Skin of body (tissue), 2 donors: ENCODE measurements around the gene FOXA3. TPM values are rescaled to one million over a fixed set of nuclear protein-coding genes. Genes with fewer than 3 reads are reported as not detected.
A peak's percentile ranks its signal among the peaks of the same experiment; 100 is the strongest.

ENCODE experiments used
- DNase-seq: peaks from one replicate; lab custom pipeline; 2025; lab: John Stamatoyannopoulos, UW
- total RNA-seq: library from RNA; depleted of rRNA; stranded (reverse); fragments of >200 nt; gene quantifications from one replicate; pipeline ENCODE4 v1.2.3, GENCODE V29; 2014

Gene FOXA3
- not detected for total RNA-seq

DNA sequence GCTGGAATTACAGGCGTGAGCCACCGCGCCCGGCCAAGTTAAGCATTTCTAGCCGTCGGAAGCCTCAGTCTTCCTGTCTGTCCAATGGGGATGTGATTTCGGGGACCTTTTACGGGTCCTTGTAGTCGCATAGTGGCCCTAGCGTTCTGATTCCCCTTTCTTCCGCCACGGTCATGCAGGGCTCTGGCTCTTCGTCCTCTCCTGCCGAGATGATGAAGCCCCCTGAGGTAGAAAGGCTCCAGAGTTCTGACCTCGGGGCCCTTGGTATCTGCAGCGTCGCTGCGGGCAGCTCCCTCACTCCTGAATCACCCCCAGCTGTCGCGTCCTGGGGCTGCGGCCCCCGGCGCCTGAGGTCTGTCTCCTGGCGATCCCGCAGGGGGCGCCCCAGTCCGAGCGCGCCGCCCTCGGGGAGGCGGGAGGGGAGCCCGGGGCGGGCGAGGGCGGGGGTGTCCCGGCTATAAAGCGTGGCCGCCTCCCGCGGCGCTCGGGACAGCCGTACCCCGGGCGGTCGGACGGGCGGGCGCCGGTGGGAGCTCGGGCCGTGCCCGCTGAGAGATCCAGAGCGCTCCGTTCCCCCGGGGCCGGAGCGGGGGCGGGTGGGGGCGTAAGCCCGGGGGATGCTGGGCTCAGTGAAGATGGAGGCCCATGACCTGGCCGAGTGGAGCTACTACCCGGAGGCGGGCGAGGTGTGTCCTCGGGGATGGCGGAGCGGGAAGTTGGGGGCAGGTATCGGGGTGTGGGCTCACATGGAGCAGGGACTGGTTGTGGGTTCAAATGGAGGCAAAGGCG is at the start of gene FOXA3:
TSS of gene FOXA3 (plus strand) at position 487 of the 789 bp plus-strand sequence. CDS start at position 618, 131 bp downstream.
- DNase-seq, result no peak

- DNase-seq, result no peak
Observed at GRCh38 chr19:45814851-45815480, 49.2 kb upstream of the FOXA3 start, which contains the start of gene RSPH6A. Gene RSPH6A, minus strand, starts transcription at chr19:45815308. Its CDS starts 132 bp downstream, at chr19:45815176.

DNA sequence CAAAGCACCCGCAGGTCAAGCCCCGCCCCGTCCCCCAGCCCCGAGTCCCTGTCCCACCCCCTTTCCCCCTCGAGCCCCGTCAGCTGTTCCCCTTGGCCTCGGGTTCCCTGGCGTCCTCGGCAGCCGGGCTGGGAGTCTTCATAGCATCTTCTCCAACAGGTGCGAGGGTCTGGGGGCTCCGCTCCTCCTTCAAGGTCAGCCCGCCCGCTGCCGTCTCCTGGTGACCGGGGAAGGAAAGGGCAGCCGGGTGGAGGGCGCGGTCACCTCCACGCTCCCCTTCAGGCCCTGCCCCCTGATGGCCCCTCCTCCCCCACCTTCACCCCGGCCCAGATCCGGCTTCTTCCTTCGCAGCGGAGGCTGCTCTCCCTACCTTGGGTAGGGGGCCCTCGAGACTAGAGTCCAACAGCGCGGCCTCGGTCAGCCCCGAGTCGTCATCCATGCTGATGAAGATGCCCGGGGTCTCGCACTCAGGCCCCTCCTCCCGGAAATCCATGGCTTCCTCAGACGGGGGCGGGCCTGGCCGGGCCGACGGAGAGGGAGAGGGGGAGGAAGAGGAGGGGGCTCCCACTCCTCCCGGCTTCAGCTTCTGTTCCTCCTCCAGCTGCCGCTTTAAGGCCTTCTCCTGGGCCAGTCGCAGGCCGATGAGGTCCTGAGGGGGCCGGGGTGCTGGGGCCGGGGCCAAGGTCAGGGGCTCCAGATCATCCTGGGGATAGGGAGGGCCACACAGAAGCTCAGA is 48.5 kb upstream of the FOXA3 start:
- DNase-seq, result no peak

- DNase-seq, result no peak
Observed at GRCh38 chr19:45816236-45817009, 47.7 kb upstream of the FOXA3 start.

GRCh38 chr19:45817010-45817724 is 47.0 kb upstream of the FOXA3 start:
- DNase-seq, result peak; percentile 85

DNA sequence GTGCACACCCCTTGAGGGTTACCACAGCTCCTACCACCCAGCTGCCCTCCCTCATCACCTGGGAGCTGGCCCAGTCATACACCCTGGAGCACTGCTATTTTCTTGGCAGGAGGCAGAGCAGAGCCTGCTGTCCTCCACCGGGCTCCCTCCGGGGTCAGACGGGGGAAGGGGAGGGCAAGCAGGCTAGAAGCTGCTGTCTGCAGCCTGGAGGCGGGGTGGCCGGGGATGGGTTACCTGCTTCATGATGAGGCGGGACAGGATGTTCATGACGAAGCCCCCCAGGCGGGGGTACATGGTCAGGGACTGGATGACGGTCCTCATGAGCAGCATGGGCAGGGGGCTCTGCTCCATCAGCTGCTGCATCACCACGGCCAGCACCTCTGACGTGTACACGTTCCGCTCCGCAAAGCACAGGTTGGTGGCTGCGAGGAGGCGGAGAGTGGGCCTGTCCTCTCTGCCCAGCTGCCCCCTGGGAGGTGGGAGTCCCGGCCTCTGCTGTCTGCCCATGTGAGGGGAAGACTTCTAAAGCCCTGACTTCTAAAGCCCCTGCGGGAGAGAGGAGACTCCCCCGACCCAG is 46.3 kb upstream of the FOXA3 start:
- DNase-seq, result no peak

GRCh38 chr19:45819769-45820168 is 44.4 kb upstream of the FOXA3 start:
- no peak for DNase-seq

DNA sequence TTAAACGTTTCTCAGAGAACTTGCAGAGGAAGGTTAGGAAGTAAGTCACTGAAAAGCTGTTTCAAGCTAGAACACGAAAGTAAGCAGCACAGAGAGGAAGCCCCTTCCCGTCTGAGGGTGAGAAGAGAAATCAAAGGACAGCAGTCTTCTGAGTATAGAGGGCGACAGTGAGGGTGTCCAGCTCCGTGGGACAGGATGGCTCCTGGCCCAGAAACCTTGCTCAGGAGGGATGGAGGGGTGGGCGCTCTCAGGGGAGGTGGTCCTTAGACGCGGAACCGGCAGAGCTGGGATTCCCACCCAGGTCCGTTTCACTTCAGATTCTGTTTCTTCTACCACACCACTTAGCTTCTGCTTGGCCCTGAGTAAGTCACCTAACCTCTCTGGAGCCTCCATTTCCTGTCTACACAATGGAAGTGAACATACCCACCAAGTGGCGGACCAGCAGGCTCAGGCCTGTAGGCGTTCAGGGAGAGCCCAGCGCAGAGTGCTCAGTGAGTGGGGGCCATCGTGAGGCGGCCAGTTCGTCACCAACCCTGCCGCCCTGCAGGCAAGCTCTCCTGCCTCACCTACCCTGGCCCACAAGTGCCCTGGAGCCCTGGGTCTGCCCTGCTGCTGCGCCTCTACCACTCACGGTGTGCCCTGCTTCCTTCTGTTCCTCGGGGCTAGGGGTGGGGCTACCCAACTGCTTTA is 43.6 kb upstream of the FOXA3 start:
- no peak for DNase-seq

DNA sequence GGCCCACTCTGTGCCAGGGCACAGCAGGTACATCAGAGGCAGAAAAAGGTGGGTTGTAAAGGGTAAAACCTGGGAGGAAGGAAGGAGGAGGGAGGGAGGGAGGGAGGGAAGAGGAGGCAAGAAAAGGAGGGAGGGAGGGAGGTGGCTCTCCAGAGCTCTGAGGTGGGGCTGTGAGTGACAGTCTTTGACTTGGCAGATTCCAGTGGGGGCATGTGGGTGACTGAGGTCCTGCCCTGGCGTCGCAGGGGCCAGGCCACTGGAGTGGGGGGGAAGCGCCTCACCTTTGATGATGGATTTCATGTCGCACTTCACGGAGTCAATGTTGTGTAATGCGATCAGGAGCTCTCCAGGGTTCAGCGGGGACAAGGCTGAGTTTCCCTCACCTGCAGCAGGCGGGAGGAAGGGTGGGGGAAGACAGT is 43.0 kb upstream of the FOXA3 start:
- DNase-seq, result no peak

GRCh38 chr19:45821570-45821969 is 42.6 kb upstream of the FOXA3 start:
- no peak for DNase-seq

DNA sequence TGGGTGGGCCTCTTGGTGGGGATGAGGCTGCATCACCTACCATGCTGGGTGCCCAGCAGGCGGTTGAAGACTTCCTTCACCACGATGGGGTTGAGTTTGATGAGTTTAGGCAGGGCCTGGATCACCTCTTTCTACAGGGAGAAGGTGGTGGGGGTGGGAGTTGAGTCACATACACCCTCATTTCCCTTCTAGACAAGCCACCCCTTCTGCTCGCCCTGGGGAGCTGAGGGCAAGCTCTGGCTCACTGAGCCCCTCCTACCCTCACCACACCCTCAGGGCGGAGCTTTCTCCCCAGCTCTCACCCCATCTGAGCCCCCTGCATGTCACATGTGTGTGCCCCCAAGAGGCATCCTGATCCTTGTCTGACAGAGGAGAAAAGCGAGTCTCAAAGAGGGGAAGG is 41.4 kb upstream of the FOXA3 start:
- DNase-seq, result no peak

DNA sequence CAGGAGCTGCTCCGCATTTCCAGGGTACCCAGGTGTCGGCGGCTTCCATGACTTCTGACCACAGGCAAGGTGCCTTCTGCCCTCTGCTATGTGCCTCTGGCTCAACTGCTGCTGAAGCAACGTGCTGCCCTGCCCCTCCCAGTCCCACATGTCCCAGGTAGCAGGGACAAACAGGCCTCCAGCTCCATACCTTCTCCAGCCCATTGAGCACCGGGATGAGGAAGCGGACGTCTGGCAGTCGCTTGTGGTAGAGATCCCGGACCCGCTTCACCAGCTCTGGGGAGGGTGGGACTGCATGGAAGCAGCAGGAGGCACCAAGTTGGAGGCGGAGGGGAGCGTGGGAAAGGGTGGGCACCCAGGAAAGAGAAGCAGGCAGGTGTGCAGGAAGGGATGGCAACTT is 40.9 kb upstream of the FOXA3 start:
- no peak for DNase-seq

DNA sequence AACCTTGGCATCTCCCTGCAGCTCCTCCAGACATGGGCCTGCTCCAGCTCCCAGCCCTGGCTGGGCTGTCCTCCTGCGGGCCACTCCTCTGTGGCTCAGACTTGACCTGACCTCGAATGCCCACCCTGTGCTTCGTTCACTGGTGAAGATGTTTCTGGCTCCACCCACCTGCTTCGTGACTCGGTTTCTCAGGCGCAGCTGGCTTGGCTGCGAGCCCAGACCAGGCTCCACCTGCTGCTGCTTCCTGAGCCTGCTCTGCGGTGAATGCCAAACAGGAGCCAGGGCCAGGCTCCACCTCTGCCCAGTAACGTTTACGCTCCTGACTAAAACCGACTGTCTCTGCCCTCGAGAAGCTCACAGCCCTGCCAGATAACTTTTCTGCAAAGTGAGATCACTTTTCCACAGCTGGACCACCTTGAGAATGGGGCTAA is 40.1 kb upstream of the FOXA3 start:
- DNase-seq, result no peak

DNA sequence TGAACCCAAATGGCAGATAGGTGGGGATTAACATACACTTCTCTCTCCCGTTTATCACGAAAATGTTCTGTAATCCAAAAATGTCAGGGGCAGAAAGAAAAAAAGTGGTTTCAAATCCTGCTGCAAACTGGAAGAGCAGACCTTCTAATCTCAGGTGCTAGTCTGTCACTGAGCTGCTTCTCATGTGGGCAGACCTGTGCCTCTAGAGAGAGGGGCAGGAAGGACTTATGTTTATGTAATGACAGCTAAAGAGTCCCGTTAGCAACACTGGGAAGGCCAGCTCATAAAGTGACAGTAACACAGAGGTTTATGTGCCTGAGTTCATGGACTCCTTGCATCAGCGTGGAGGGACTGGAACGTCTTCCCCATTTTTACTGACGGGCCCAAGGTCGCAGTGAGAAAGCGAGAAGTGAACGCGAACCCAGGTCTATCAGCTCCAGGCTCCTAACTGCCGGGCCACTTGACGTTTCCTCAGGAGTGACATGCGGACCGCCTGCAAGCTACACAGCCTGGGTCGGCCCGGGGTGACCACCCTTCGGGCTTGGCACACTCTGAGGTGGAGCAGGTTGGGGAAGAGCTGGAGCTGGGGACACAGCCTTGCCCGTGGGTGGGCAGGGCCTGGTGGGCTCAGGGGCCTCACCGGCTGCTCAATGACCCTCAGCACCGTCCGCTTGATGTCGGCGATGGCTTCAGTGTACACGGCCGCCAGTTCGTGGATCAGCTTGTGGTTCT is 39.4 kb upstream of the FOXA3 start:
- DNase-seq, result no peak

- DNase-seq, result no peak
Observed at GRCh38 chr19:45825263-45825605, 38.9 kb upstream of the FOXA3 start.

GRCh38 chr19:45825917-45826893 is 37.9 kb upstream of the FOXA3 start:
- no peak for DNase-seq

GRCh38 chr19:45826934-45827333 is 37.2 kb upstream of the FOXA3 start:
- DNase-seq, result no peak
